AG09309 (cell line): ENCODE data around the gene SPIRE1.
A peak's percentile ranks its signal among the peaks of the same experiment; 100 is the strongest.

Experiments
- DNase-seq: peaks from one replicate; pipeline ENCODE4 v3.0.0-alpha.2; 2010; ENCODE audit warnings: low read depth
- H3K4me3 ChIP-seq: 2 replicates; pipeline ENCODE4 v1.5.1; 2011; ENCODE audit warnings: mild to moderate bottlenecking, low read depth, low read length, moderate library complexity; ENCODE audit not compliant: control insufficient read depth
- CTCF ChIP-seq: IDR thresholded peaks from 2 replicates; pipeline ENCODE4 v1.5.1; 2011; ENCODE audit warnings: mild to moderate bottlenecking, low read depth, low read length, inconsistent platforms; ENCODE audit not compliant: insufficient read depth, control insufficient read depth; ENCODE audit errors: missing control alignments

The SPIRE1 gene

GRCh38 chr18:12625241-12625640 is 32.7 kb downstream of the SPIRE1 start:
- no peak for TF ChIP-seq CTCF
- no peak for DNase-seq
- no peak overlapping the region for H3K4me3 ChIP-seq

GRCh38 chr18:12621742-12622306 is 36.1 kb downstream of the SPIRE1 start:
- TF ChIP-seq CTCF: no peak
- no peak for DNase-seq
- no peak overlapping the region for H3K4me3 ChIP-seq

GRCh38 chr18:12615748-12616147 is 42.2 kb downstream of the SPIRE1 start:
- no peak overlapping the region for H3K4me3 ChIP-seq
- DNase-seq: no peak
- TF ChIP-seq CTCF: no peak

- no peak for TF ChIP-seq CTCF
- H3K4me3 ChIP-seq: no peak overlapping the region
- no peak for DNase-seq
Observed at GRCh38 chr18:12608301-12608700, 49.6 kb downstream of the SPIRE1 start.

- no peak overlapping the region for H3K4me3 ChIP-seq
- peak; percentile 57 for DNase-seq
- no peak for TF ChIP-seq CTCF
Observed at GRCh38 chr18:12606592-12607315, 51.2 kb downstream of the SPIRE1 start.

GRCh38 chr18:12604445-12605007 is 53.4 kb downstream of the SPIRE1 start:
- no peak for DNase-seq
- no peak overlapping the region for H3K4me3 ChIP-seq
- TF ChIP-seq CTCF: no peak
